Suprapubic skin (tissue), 4 donors: Measurements from ENCODE around the gene SLITRK5. TPM values are rescaled to one million over a fixed set of nuclear protein-coding genes. Genes with fewer than 3 reads are reported as not detected.

Experiments used
- DNase-seq, 2 donors: peaks; one replicate each; pipeline ENCODE4 v3.0.0-alpha.2; 2019; ENCODE audit warnings: low spot score in 2 of 2
- H3K27ac ChIP-seq: fragments of 200-600 bp; sonication (generic); one replicate; pipeline ENCODE4 v1.5.1; 2019
- H3K27me3 ChIP-seq: fragments of 200-600 bp; sonication (generic); one replicate; pipeline ENCODE4 v1.5.1; 2019
- H3K36me3 ChIP-seq: fragments of 200-600 bp; sonication (generic); one replicate; pipeline ENCODE4 v1.5.1; 2019
- H3K4me1 ChIP-seq: fragments of 200-600 bp; sonication (generic); one replicate; pipeline ENCODE4 v1.5.1; 2019
- H3K4me3 ChIP-seq: fragments of 200-600 bp; sonication (generic); one replicate; pipeline ENCODE4 v1.5.1; 2019; ENCODE audit warnings: mild to moderate bottlenecking
- H3K9me3 ChIP-seq: fragments of 200-600 bp; sonication (generic); one replicate; pipeline ENCODE4 v1.5.1; 2019
- EP300 ChIP-seq: sonication (generic); formaldehyde crosslinking; IDR thresholded peaks from one replicate; pipeline ENCODE4 v1.6.1; 2017; ENCODE audit warnings: antibody characterized with exemption
- POLR2A ChIP-seq, 2 donors: fragments of 450-650 bp; IDR thresholded peaks; one replicate each; pipeline ENCODE4 v1.6.1; 2017; ENCODE audit warnings: antibody characterized with exemption in 2 of 2, mild to moderate bottlenecking in 2 of 2, moderate library complexity in 2 of 2
- POLR2AphosphoS5 ChIP-seq, 3 donors: sonication (generic); formaldehyde crosslinking; IDR thresholded peaks; one replicate each; pipeline ENCODE4 v1.6.1; 2017; ENCODE audit warnings: antibody characterized with exemption in 3 of 3
- WGBS: methylation state at CpG from one replicate; pipeline ENCODE4 v1.1.5; 2018; 5-methylcytosine and 5-hydroxymethylcytosine counted together
- total RNA-seq, 4 donors: library from RNA; depleted of rRNA; stranded (reverse); fragments of >200 nt; gene quantifications; one replicate each; pipeline ENCODE4 v1.1.0, GENCODE V29; 2016
- TF ChIP-seq, protein P1 (sequence below), 2 donors: fragments of 200-600 bp in 1 of 2; fragments of 450-650 bp in 1 of 2; sonication (generic) in 1 of 2; IDR thresholded peaks; one replicate each; pipeline ENCODE4 v1.5.1; 2016 to 2019; ENCODE audit warnings: antibody characterized with exemption in 2 of 2, mild to moderate bottlenecking in 1 of 2, moderate library complexity in 1 of 2

Gene SLITRK5
- total RNA-seq, 4 donors from 2014 or later, result 0.18 to 0.97 (median 0.24) TPM

DNA sequence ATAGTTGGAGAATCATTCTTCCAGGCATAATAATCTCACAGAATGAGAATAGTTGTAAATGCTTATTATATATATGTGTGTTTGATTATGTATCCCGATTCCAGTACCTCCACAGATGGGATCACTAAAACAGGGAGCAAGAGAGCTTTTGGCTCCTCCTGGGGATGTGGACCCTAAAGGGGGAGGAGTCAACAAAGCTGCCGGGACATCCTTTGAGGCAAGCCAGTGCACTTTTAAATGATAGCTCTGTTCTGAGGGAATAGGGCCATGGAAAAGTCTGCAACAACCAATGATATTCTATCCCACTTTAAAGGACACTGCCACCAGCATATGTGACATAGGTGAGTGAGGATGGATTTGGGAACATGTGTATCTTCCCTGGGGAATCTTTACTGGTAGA lies 40.8 kb downstream of the SLITRK5 start:
- Histone ChIP-seq H3K4me1 (no peaks in the 10 kb centered on the region), H3K27me3 (no peaks in the 10 kb centered on the region), H3K27ac (no peak overlapping the region), H3K4me3 (no peak overlapping the region), H3K9me3 (no peaks in the 10 kb centered on the region), H3K36me3 (no peaks in the 10 kb centered on the region)
- TF ChIP-seq, protein P1, sequence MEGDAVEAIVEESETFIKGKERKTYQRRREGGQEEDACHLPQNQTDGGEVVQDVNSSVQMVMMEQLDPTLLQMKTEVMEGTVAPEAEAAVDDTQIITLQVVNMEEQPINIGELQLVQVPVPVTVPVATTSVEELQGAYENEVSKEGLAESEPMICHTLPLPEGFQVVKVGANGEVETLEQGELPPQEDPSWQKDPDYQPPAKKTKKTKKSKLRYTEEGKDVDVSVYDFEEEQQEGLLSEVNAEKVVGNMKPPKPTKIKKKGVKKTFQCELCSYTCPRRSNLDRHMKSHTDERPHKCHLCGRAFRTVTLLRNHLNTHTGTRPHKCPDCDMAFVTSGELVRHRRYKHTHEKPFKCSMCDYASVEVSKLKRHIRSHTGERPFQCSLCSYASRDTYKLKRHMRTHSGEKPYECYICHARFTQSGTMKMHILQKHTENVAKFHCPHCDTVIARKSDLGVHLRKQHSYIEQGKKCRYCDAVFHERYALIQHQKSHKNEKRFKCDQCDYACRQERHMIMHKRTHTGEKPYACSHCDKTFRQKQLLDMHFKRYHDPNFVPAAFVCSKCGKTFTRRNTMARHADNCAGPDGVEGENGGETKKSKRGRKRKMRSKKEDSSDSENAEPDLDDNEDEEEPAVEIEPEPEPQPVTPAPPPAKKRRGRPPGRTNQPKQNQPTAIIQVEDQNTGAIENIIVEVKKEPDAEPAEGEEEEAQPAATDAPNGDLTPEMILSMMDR (IDR thresholded peaks at IDR 0.05), result no peak
- TF ChIP-seq POLR2AphosphoS5 (IDR thresholded peaks at IDR 0.05) (no peak), EP300 (no peak), POLR2A (IDR thresholded peaks at IDR 0.05) (no peak)
- no peak for DNase-seq
- WGBS, result 75% methylated on average over 2 of the region's 2 CpGs
